Hypothalamus (tissue), 51 donors: ENCODE results near the gene SPA17.

Source experiments
- DNase-seq, 51 donors: peaks; one replicate each; lab custom pipeline; 2025; lab: John Stamatoyannopoulos, UW

SPA17 gene

GRCh38 chr11:124719534-124719933 is 45.8 kb downstream of the SPA17 start:
- DNase-seq: no peak

GRCh38 chr11:124722176-124722575 is 48.5 kb downstream of the SPA17 start:
- no peak for DNase-seq

GRCh38 chr11:124724979-124725718 is 51.4 kb downstream of the SPA17 start:
- no peak for DNase-seq

- DNase-seq: no peak
Observed at GRCh38 chr11:124725719-124726105, 52.0 kb downstream of the SPA17 start.

GRCh38 chr11:124727474-124727873 is 53.8 kb downstream of the SPA17 start:
- no peak for DNase-seq

GRCh38 chr11:124728134-124728533 is 54.4 kb downstream of the SPA17 start:
- no peak for DNase-seq

GRCh38 chr11:124729571-124729970 is 55.9 kb downstream of the SPA17 start:
- no peak for DNase-seq

- DNase-seq: no peak
Observed at GRCh38 chr11:124732230-124732629, 58.5 kb downstream of the SPA17 start.

- DNase-seq: no peak
Observed at GRCh38 chr11:124736736-124737135, 63.0 kb downstream of the SPA17 start.

GRCh38 chr11:124737638-124738305 is 64.1 kb downstream of the SPA17 start:
- DNase-seq: peak in 5 of 51 donors; percentile 19 to 44 (median 24)

GRCh38 chr11:124738713-124739478 is 65.2 kb downstream of the SPA17 start:
- DNase-seq: no peak

GRCh38 chr11:124739479-124740276 is 66.0 kb downstream of the SPA17 start, which contains the start of gene NRGN:
Gene NRGN, plus strand, starts transcription at chr11:124739942. Its CDS starts 143 bp downstream, at chr11:124740085.
- DNase-seq: peak in 47 of 51 donors; percentile 9 to 82 (median 60)

GRCh38 chr11:124740277-124740882 is 66.7 kb downstream of the SPA17 start:
- DNase-seq: peak in 2 of 51 donors; percentile 14 to 17

GRCh38 chr11:124742555-124742954 is 68.9 kb downstream of the SPA17 start:
- DNase-seq: no peak

GRCh38 chr11:124743050-124743449 is 69.3 kb downstream of the SPA17 start:
- DNase-seq: no peak

- no peak for DNase-seq
Observed at GRCh38 chr11:124745270-124745834, 71.6 kb downstream of the SPA17 start.

- no peak for DNase-seq
Observed at GRCh38 chr11:124745835-124746620, 72.3 kb downstream of the SPA17 start.

- DNase-seq: peak in 3 of 51 donors; percentile 8 to 27 (median 13)
Observed at GRCh38 chr11:124746621-124747243, 73.0 kb downstream of the SPA17 start.
